ENCODE results near the gene OPTC. TPM values are rescaled to one million over a fixed set of nuclear protein-coding genes. Genes with fewer than 3 reads are reported as not detected.

Gene OPTC
- total and polyA plus RNA-seq, 10 donors, result not detected

GRCh38 chr1:203528976-203529835, 35.3 kb downstream of the OPTC start:
- TF ChIP-seq POLR2AphosphoS5 (IDR thresholded peaks at IDR 0.05) (no peak), POLR2A (IDR thresholded peaks at IDR 0.05) (no peak), CTCF (IDR thresholded peaks at IDR 0.05 in 8 of 11, conservative IDR thresholded peaks at IDR 0.05 in 3 of 11) (no peak)
- intact Hi-C loops (cut with DNase I; ENCODE audit: low total_unique reads), result no loop called here
- 51 to 68% (median 54%) methylated on average over 6 of the region's 6 CpGs for WGBS, 5 donors
- DNase-seq, result no peak
- H3K4me1 ChIP-seq, result peaks cover 0 to 13% (median 1%) of the 10 kb centered on the region in 6 donors
- peaks cover 0 to 16% (median 0%) of the 10 kb centered on the region in 7 donors for H3K27me3 ChIP-seq (replicated peaks in 1 of 7)
- no peaks in the 10 kb centered on the region for H3K36me3 ChIP-seq
- no peak overlapping the region for H3K27ac ChIP-seq
- H3K4me3 ChIP-seq, result no peak overlapping the region
- no peaks in the 10 kb centered on the region for H3K9me3 ChIP-seq

- no peaks in the 10 kb centered on the region for H3K27me3 ChIP-seq (replicated peaks in 1 of 7)
- TF ChIP-seq POLR2A (IDR thresholded peaks at IDR 0.05), result no peak
- intact Hi-C loops (cut with DNase I; ENCODE audit: low total_unique reads), result no loop called here
- H3K4me3 ChIP-seq, result no peak overlapping the region
- DNase-seq, result no peak
- no peak overlapping the region for H3K27ac ChIP-seq
- peaks cover 0 to 3% (median 0%) of the 10 kb centered on the region in 6 donors for H3K4me1 ChIP-seq
- H3K36me3 ChIP-seq, result no peaks in the 10 kb centered on the region
- 77 to 99% (median 91%) methylated on average over 3 of the region's 3 CpGs for WGBS, 5 donors
- no peaks in the 10 kb centered on the region for H3K9me3 ChIP-seq
These were observed 37.1 kb downstream of the OPTC start for GRCh38 chr1:203531063-203531462.

GRCh38 chr1:203534012-203534411, 40.1 kb downstream of the OPTC start:
- Histone ChIP-seq H3K4me1 (peaks cover 0 to 3% (median 0%) of the 10 kb centered on the region in 6 donors), H3K36me3 (no peaks in the 10 kb centered on the region), H3K27me3 (replicated peaks in 1 of 7) (no peaks in the 10 kb centered on the region), H3K4me3 (no peak overlapping the region), H3K27ac (no peak overlapping the region), H3K9me3 (no peaks in the 10 kb centered on the region)
- intact Hi-C loops (cut with DNase I; ENCODE audit: low total_unique reads), result no loop called here
- TF ChIP-seq POLR2AphosphoS5 (IDR thresholded peaks at IDR 0.05), result no peak
- no peak for TF ChIP-seq POLR2A (IDR thresholded peaks at IDR 0.05)
- no peak for DNase-seq

- H3K4me3 ChIP-seq, result no peak overlapping the region
- intact Hi-C loops (cut with DNase I; ENCODE audit: low total_unique reads), result no loop called here
- H3K27ac ChIP-seq, result no peak overlapping the region
- DNase-seq, result no peak
- H3K27me3 ChIP-seq (replicated peaks in 1 of 7), result no peaks in the 10 kb centered on the region
- WGBS, 5 donors, result 71 to 86% (median 81%) methylated on average over 3 of the region's 3 CpGs
- TF ChIP-seq POLR2AphosphoS5 (IDR thresholded peaks at IDR 0.05), result no peak
- TF ChIP-seq POLR2A (IDR thresholded peaks at IDR 0.05), result no peak
- no peak for TF ChIP-seq CTCF (IDR thresholded peaks at IDR 0.05 in 8 of 11, conservative IDR thresholded peaks at IDR 0.05 in 3 of 11)
- H3K9me3 ChIP-seq, result no peaks in the 10 kb centered on the region
- peaks cover 0 to 3% (median 0%) of the 10 kb centered on the region in 6 donors for H3K4me1 ChIP-seq
- no peaks in the 10 kb centered on the region for H3K36me3 ChIP-seq
These were observed 40.6 kb downstream of the OPTC start for GRCh38 chr1:203534526-203534925.

- DNase-seq, result no peak
- Histone ChIP-seq H3K27ac (no peak overlapping the region), H3K4me3 (no peak overlapping the region), H3K9me3 (no peaks in the 10 kb centered on the region), H3K36me3 (no peaks in the 10 kb centered on the region), H3K4me1 (peaks cover 0 to 3% (median 0%) of the 10 kb centered on the region in 6 donors), H3K27me3 (replicated peaks in 1 of 7) (no peaks in the 10 kb centered on the region)
- TF ChIP-seq POLR2A (IDR thresholded peaks at IDR 0.05) (no peak), POLR2AphosphoS5 (IDR thresholded peaks at IDR 0.05) (no peak), CTCF (IDR thresholded peaks at IDR 0.05 in 8 of 11, conservative IDR thresholded peaks at IDR 0.05 in 3 of 11) (no peak)
- 61 to 89% (median 70%) methylated on average over 2 of the region's 2 CpGs for WGBS, 5 donors
- intact Hi-C loops (cut with DNase I; ENCODE audit: low total_unique reads), result no loop called here
These were observed 42.6 kb downstream of the OPTC start for GRCh38 chr1:203536575-203536974.
